Type B pancreatic cell (in vitro differentiated cells): ENCODE results near the gene PRMT3. TPM values are rescaled to one million over a fixed set of nuclear protein-coding genes. Genes with fewer than 3 reads are reported as not detected.

Experiments
- DNase-seq: peaks from one replicate; pipeline ENCODE4 v3.0.0; 2021; ENCODE audit warnings: mixed read lengths; ENCODE audit not compliant: unreplicated experiment; ENCODE audit errors: extremely low spot score
- H3K27ac Mint-ChIP-seq: 2 replicates; pipeline ENCODE4 v1.8.0; 2021; ENCODE audit warnings: mild to moderate bottlenecking, mixed read lengths
- H3K27me3 Mint-ChIP-seq: 2 replicates; pipeline ENCODE4 v1.8.0; 2021; ENCODE audit warnings: mixed read lengths
- H3K36me3 Mint-ChIP-seq: 2 replicates; pipeline ENCODE4 v1.8.0; 2021; ENCODE audit warnings: mixed read lengths
- H3K4me1 Mint-ChIP-seq: one replicate; pipeline ENCODE4 v1.8.0; 2021; ENCODE audit warnings: mixed read lengths; ENCODE audit not compliant: unreplicated experiment
- H3K4me3 Mint-ChIP-seq: 2 replicates; pipeline ENCODE4 v1.8.0; 2021; ENCODE audit warnings: mild to moderate bottlenecking, mixed read lengths
- H3K9me3 Mint-ChIP-seq: 2 replicates; pipeline ENCODE4 v1.8.0; 2021; ENCODE audit warnings: mixed read lengths
- total RNA-seq: library from RNA; stranded (reverse); gene quantifications from 2 replicates; pipeline ENCODE4 v1.2.1, GENCODE V29; 2021; ENCODE audit warnings: low replicate concordance
- TF ChIP-seq, protein P1 (sequence below): fragments of 200-600 bp; sonication (generic); conservative IDR thresholded peaks from 2 replicates; pipeline ENCODE4 v1.5.0; 2021; ENCODE audit warnings: antibody characterized with exemption, mild to moderate bottlenecking

PRMT3 gene
- total RNA-seq, 1 donor from 2014 or later: 15.4 TPM

DNA sequence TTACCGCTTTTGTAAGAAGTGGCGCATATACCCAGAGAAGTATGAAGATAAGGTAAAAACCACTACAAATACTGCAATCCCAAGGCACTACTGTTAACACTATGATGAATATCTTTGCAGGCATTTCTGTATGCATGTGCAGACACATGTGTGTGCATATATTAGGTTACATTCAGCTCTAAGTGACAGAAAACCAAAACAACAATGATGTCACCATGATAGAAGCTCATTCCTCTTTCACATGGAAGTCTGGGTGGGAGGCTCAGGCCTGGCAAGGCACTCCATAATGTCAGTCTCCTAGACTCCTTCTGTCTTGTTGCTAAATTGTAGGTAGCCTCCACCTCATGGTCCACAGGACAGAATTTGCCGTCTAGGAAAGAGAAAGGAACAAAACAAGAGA lies 148.8 kb downstream of the PRMT3 start:
- Mint-ChIP-seq H3K27ac (no peak overlapping the region), H3K36me3 (no peaks in the 10 kb centered on the region), H3K4me1 (no peaks in the 10 kb centered on the region), H3K27me3 (peaks cover 4% of the 10 kb centered on the region), H3K4me3 (no peak overlapping the region), H3K9me3 (no peaks in the 10 kb centered on the region)
- no peak for DNase-seq
- TF ChIP-seq, protein P1, sequence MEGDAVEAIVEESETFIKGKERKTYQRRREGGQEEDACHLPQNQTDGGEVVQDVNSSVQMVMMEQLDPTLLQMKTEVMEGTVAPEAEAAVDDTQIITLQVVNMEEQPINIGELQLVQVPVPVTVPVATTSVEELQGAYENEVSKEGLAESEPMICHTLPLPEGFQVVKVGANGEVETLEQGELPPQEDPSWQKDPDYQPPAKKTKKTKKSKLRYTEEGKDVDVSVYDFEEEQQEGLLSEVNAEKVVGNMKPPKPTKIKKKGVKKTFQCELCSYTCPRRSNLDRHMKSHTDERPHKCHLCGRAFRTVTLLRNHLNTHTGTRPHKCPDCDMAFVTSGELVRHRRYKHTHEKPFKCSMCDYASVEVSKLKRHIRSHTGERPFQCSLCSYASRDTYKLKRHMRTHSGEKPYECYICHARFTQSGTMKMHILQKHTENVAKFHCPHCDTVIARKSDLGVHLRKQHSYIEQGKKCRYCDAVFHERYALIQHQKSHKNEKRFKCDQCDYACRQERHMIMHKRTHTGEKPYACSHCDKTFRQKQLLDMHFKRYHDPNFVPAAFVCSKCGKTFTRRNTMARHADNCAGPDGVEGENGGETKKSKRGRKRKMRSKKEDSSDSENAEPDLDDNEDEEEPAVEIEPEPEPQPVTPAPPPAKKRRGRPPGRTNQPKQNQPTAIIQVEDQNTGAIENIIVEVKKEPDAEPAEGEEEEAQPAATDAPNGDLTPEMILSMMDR: no peak

- Mint-ChIP-seq H3K4me1 (no peaks in the 10 kb centered on the region), H3K27me3 (peaks cover 4% of the 10 kb centered on the region), H3K36me3 (no peaks in the 10 kb centered on the region), H3K4me3 (no peak overlapping the region), H3K9me3 (no peaks in the 10 kb centered on the region), H3K27ac (no peak overlapping the region)
- TF ChIP-seq, protein P1: no peak
- no peak for DNase-seq
Measured at GRCh38 chr11:20536784-20537183, 149.3 kb downstream of the PRMT3 start.

DNA sequence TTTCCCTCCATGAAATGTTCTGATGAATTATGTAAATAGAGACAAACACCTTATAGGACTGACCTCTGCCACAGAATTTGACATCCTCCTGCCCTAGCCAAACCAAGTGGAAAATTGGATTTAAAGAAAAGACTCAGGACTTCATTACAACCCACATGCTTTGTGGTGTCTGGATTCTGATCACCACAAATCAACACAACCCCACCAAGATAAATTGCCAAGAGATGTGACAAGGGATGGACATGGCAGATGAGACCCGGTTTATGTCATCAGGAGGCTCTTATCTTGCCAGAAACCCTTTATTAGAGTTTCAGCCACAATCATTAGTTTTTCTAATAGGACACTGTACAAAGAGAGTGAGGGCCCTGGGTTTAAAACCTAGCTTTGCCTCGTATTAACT lies 154.0 kb downstream of the PRMT3 start:
- Mint-ChIP-seq H3K36me3 (no peaks in the 10 kb centered on the region), H3K4me3 (no peak overlapping the region), H3K4me1 (peaks cover 7% of the 10 kb centered on the region), H3K9me3 (no peaks in the 10 kb centered on the region), H3K27me3 (peaks cover 4% of the 10 kb centered on the region), H3K27ac (no peak overlapping the region)
- DNase-seq: no peak
- TF ChIP-seq, protein P1: no peak

GRCh38 chr11:20544603-20545237 lies 157.2 kb downstream of the PRMT3 start:
- Mint-ChIP-seq H3K27ac (no peak overlapping the region), H3K27me3 (peaks cover 4% of the 10 kb centered on the region), H3K4me1 (peaks cover 7% of the 10 kb centered on the region), H3K36me3 (no peaks in the 10 kb centered on the region), H3K4me3 (no peak overlapping the region), H3K9me3 (no peaks in the 10 kb centered on the region)
- TF ChIP-seq, protein P1: no peak
- no peak for DNase-seq

GRCh38 chr11:20547411-20547810 lies 159.9 kb downstream of the PRMT3 start:
- TF ChIP-seq, protein P1: no peak
- peaks cover 7% of the 10 kb centered on the region for H3K4me1 Mint-ChIP-seq
- no peak overlapping the region for H3K27ac Mint-ChIP-seq
- H3K9me3 Mint-ChIP-seq: no peaks in the 10 kb centered on the region
- H3K4me3 Mint-ChIP-seq: no peak overlapping the region
- no peaks in the 10 kb centered on the region for H3K36me3 Mint-ChIP-seq
- H3K27me3 Mint-ChIP-seq: peaks cover 6% of the 10 kb centered on the region
- no peak for DNase-seq

GRCh38 chr11:20551096-20551495 lies 163.6 kb downstream of the PRMT3 start:
- no peak overlapping the region for H3K27ac Mint-ChIP-seq
- H3K9me3 Mint-ChIP-seq: peaks cover 2% of the 10 kb centered on the region
- TF ChIP-seq, protein P1: no peak
- DNase-seq: no peak
- peaks cover 2% of the 10 kb centered on the region for H3K27me3 Mint-ChIP-seq
- H3K4me1 Mint-ChIP-seq: no peaks in the 10 kb centered on the region
- H3K4me3 Mint-ChIP-seq: no peak overlapping the region
- H3K36me3 Mint-ChIP-seq: no peaks in the 10 kb centered on the region
